Type B pancreatic cell (in vitro differentiated cells): ENCODE measurements around the gene SYNDIG1L. TPM values are rescaled to one million over a fixed set of nuclear protein-coding genes. Genes with fewer than 3 reads are reported as not detected.

Experiments used
- DNase-seq: peaks from one replicate; pipeline ENCODE4 v3.0.0; 2021; ENCODE audit warnings: mixed read lengths; ENCODE audit not compliant: unreplicated experiment; ENCODE audit errors: extremely low spot score
- H3K27ac Mint-ChIP-seq: 2 replicates; pipeline ENCODE4 v1.8.0; 2021; ENCODE audit warnings: mild to moderate bottlenecking, mixed read lengths
- H3K27me3 Mint-ChIP-seq: 2 replicates; pipeline ENCODE4 v1.8.0; 2021; ENCODE audit warnings: mixed read lengths
- H3K36me3 Mint-ChIP-seq: 2 replicates; pipeline ENCODE4 v1.8.0; 2021; ENCODE audit warnings: mixed read lengths
- H3K4me1 Mint-ChIP-seq: one replicate; pipeline ENCODE4 v1.8.0; 2021; ENCODE audit warnings: mixed read lengths; ENCODE audit not compliant: unreplicated experiment
- H3K4me3 Mint-ChIP-seq: 2 replicates; pipeline ENCODE4 v1.8.0; 2021; ENCODE audit warnings: mild to moderate bottlenecking, mixed read lengths
- H3K9me3 Mint-ChIP-seq: 2 replicates; pipeline ENCODE4 v1.8.0; 2021; ENCODE audit warnings: mixed read lengths
- long read RNA-seq: library from polyadenylated mRNA; unstranded; transcript quantifications from one replicate; pipeline ENCODE4 v2.0.0, GENCODE V29; 2020
- total RNA-seq: library from RNA; stranded (reverse); gene quantifications from 2 replicates; pipeline ENCODE4 v1.2.1, GENCODE V29; 2021; ENCODE audit warnings: low replicate concordance
- TF ChIP-seq, protein P1 (sequence below): fragments of 200-600 bp; sonication (generic); conservative IDR thresholded peaks from 2 replicates; pipeline ENCODE4 v1.5.0; 2021; ENCODE audit warnings: antibody characterized with exemption, mild to moderate bottlenecking

SYNDIG1L gene
- 0.36 and 0.71 TPM in 2 replicates for total RNA-seq
- long read RNA-seq = 0 reads

DNA sequence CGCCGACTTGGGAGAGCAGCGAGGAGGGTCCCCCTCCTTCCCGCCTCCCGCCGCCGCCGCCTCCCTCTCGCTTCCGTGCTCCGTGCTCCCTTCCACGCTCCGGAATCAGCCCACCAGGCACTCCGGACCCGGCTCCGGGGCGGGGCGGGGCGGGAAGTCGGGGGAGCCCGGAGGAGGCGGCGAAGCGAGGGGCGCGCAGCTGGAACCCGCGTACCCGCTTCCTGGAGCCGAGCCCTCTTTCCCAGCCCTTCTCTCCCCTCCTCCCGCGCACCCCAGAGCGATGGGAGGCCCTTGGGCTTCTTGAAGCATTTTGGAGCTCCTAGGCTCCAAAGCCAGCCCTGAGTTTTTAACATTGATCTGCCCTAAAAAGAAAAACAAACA is at the start of gene SYNDIG1L:
TSS of gene SYNDIG1L (minus strand) at position 9 of the 381 bp plus-strand sequence. CDS start 16,466 bp downstream, outside the sequence.
- Mint-ChIP-seq H3K9me3 (no peaks in the 10 kb centered on the region), H3K4me1 (no peaks in the 10 kb centered on the region), H3K36me3 (no peaks in the 10 kb centered on the region), H3K27me3 (peaks cover 66% of the 10 kb centered on the region), H3K27ac (no peak within 1 kb of the TSS), H3K4me3 (peak within 1 kb of the TSS; percentile 63)
- DNase-seq = peak; percentile 55
- TF ChIP-seq, protein P1, sequence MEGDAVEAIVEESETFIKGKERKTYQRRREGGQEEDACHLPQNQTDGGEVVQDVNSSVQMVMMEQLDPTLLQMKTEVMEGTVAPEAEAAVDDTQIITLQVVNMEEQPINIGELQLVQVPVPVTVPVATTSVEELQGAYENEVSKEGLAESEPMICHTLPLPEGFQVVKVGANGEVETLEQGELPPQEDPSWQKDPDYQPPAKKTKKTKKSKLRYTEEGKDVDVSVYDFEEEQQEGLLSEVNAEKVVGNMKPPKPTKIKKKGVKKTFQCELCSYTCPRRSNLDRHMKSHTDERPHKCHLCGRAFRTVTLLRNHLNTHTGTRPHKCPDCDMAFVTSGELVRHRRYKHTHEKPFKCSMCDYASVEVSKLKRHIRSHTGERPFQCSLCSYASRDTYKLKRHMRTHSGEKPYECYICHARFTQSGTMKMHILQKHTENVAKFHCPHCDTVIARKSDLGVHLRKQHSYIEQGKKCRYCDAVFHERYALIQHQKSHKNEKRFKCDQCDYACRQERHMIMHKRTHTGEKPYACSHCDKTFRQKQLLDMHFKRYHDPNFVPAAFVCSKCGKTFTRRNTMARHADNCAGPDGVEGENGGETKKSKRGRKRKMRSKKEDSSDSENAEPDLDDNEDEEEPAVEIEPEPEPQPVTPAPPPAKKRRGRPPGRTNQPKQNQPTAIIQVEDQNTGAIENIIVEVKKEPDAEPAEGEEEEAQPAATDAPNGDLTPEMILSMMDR = no peak

DNA sequence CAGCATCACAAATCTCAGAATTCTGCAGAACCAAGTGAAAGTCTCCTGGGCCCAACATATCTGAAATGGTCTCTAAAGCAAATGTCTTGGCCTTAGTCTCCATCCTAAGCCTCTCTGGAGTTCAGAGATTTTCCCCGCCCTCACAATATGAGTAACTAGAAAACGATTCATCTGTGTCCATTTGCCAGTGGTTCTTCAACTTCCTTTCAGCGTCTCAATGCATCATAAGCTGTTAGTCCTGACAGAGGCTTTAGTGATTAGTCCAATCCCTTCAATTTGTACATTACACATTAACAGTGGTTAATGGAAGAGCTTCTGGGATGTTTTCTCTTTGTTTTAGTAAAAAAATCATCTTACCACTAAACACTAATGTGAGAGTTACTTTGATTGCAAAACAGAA is 49.7 kb upstream of the SYNDIG1L start:
- Mint-ChIP-seq H3K27ac (no peak overlapping the region), H3K4me3 (no peak overlapping the region), H3K4me1 (no peaks in the 10 kb centered on the region), H3K36me3 (peaks cover 17% of the 10 kb centered on the region), H3K9me3 (no peaks in the 10 kb centered on the region), H3K27me3 (no peaks in the 10 kb centered on the region)
- no peak for DNase-seq
- TF ChIP-seq, protein P1 = no peak

DNA sequence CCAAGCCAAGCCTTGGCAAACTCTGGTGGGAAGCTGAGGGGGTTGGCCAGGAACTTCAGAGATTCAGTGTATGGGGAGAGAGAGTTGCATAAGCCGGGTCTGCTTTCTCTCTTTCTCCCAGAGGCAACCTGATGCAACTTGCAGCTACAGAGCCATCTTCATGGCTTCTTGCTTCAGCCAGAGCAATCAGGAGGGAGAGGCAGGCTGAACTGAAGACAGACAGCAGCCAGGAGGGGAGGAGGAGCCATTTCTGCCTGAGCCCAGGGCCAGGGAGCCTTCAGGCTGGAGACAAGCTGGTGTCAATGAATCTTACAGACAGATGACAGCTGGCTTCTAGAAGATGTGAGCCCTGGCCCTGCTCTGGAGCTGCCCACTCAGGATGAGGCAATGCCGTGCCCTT is 48.4 kb upstream of the SYNDIG1L start:
- Mint-ChIP-seq H3K36me3 (peaks cover 13% of the 10 kb centered on the region), H3K9me3 (no peaks in the 10 kb centered on the region), H3K27me3 (no peaks in the 10 kb centered on the region), H3K4me1 (no peaks in the 10 kb centered on the region), H3K4me3 (no peak overlapping the region), H3K27ac (no peak overlapping the region)
- DNase-seq = no peak
- TF ChIP-seq, protein P1 = no peak

- Mint-ChIP-seq H3K36me3 (peaks cover 13% of the 10 kb centered on the region), H3K27ac (no peak overlapping the region), H3K27me3 (no peaks in the 10 kb centered on the region), H3K4me3 (no peak overlapping the region), H3K4me1 (no peaks in the 10 kb centered on the region), H3K9me3 (no peaks in the 10 kb centered on the region)
- TF ChIP-seq, protein P1 = no peak
- DNase-seq = no peak
Measured at GRCh38 chr14:74472601-74473000, 46.6 kb upstream of the SYNDIG1L start.

GRCh38 chr14:74469548-74470518 is 43.8 kb upstream of the SYNDIG1L start:
- no peaks in the 10 kb centered on the region for H3K27me3 Mint-ChIP-seq
- peaks cover 13% of the 10 kb centered on the region for H3K36me3 Mint-ChIP-seq
- no peaks in the 10 kb centered on the region for H3K4me1 Mint-ChIP-seq
- H3K9me3 Mint-ChIP-seq = no peaks in the 10 kb centered on the region
- TF ChIP-seq, protein P1 = no peak
- no peak overlapping the region for H3K4me3 Mint-ChIP-seq
- peak; percentile 25 for DNase-seq
- no peak overlapping the region for H3K27ac Mint-ChIP-seq
